Measurements from ENCODE around the gene C1QTNF7. TPM values are rescaled to one million over a fixed set of nuclear protein-coding genes. Genes with fewer than 3 reads are reported as not detected.

The C1QTNF7 gene
- total RNA-seq, 1 experiment from 2014 or later: not detected

DNA sequence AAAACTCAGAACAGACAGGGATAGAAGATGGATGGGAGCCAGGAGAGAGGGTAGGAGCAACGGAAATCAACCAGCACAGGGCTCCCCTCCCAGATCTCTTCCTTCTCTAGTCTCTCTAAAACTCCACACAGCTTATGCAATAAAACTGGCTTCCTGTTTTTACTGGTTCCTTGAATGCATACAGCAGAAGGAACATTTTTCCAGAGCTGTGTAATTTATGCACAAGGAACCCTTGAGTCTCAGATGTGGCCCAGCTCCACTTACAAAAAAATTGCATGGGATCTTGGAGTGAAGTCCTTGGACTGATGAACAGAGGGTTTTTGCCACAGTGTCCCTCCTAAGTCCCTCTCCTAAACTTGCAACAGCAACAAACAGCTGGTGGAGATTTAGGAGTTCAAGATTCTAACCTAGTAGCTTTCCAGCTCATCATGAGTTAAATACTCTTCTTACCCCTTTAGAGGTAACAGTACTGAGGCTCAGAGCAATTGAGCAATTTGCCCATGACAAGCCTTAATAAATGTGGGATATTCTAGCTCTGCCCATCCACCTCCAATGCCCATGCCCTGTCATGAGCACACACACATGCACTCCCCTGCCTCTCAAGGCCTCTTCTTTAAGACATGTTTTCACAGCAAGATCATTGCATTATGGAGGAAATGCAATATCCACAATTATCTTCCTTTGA, 23.5 kb downstream of the C1QTNF7 start:
- CTCF ChIA-PET: no interaction called here
- Histone ChIP-seq H4K20me1 (ENCODE audit: insufficient read depth) (no peaks in the 10 kb centered on the region), H2AFZ (ENCODE audit: low read depth, low read length, poor library complexity, severe bottlenecking) (no peak overlapping the region), H3K27ac (ENCODE audit: low read depth, low read length) (no peak overlapping the region), H3K9me2 (ENCODE audit: insufficient read depth) (no peaks in the 10 kb centered on the region), H3K9ac (ENCODE audit: low read length) (no peak overlapping the region), H3K36me3 (ENCODE audit: control insufficient read depth in 1 of 2, insufficient read depth in 2 of 2, low read length in 2 of 2) (no peaks in the 10 kb centered on the region), H3K4me3 (replicated peaks in 1 of 2; ENCODE audit: low read depth in 1 of 2, low read length in 2 of 2) (no peak overlapping the region), H3K4me1 (ENCODE audit: control insufficient read depth in 1 of 2, insufficient read depth in 2 of 2, low read length in 2 of 2) (peaks cover 10 to 16% of the 10 kb centered on the region in 2 experiments), H3K9me3 (ENCODE audit: control insufficient read depth in 1 of 2, insufficient read depth in 1 of 2, low read depth in 1 of 2, low read length in 2 of 2) (no peaks in the 10 kb centered on the region), H3K27me3 (ENCODE audit: insufficient read depth, low read length) (no peaks in the 10 kb centered on the region), H3K4me2 (ENCODE audit: low read length) (peak overlapping the region; percentile 25; the same call in 1 of the 2 replicates), H3K79me2 (ENCODE audit: insufficient read depth, low read length) (no peaks in the 10 kb centered on the region)
- intact Hi-C loops (cut with micrococcal nuclease): no loop called here
- TF ChIP-seq JUND (IDR thresholded peaks at IDR 0.05) (no peak), RAD21 (IDR thresholded peaks at IDR 0.05; ENCODE audit: low read depth) (no peak), EGR1 (IDR thresholded peaks at IDR 0.05; ENCODE audit: low read depth) (no peak), POLR2AphosphoS5 (IDR thresholded peaks at IDR 0.05; ENCODE audit: low read depth, low read length) (no peak), TCF7L2 (IDR thresholded peaks at IDR 0.05; ENCODE audit: borderline replicate concordance, extremely low read depth, insufficient read depth, insufficient read length) (no peak), EZH2 (IDR thresholded peaks at IDR 0.05) (no peak), ELF1 (IDR thresholded peaks at IDR 0.05; ENCODE audit: borderline replicate concordance, low read depth) (no peak), ZFX (IDR thresholded peaks at IDR 0.05) (no peak), SP1 (IDR thresholded peaks at IDR 0.05; ENCODE audit: low read depth) (no peak), FOSL1 (IDR thresholded peaks at IDR 0.05; ENCODE audit: low read depth) (no peak), YY1 (IDR thresholded peaks at IDR 0.05; ENCODE audit: extremely low read depth, insufficient replicate concordance, low read depth, low read length) (no peak)
- TF ChIP-seq, protein P1, sequence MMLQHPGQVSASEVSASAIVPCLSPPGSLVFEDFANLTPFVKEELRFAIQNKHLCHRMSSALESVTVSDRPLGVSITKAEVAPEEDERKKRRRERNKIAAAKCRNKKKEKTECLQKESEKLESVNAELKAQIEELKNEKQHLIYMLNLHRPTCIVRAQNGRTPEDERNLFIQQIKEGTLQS (IDR thresholded peaks at IDR 0.05): no peak
- TF ChIP-seq, protein P2, sequence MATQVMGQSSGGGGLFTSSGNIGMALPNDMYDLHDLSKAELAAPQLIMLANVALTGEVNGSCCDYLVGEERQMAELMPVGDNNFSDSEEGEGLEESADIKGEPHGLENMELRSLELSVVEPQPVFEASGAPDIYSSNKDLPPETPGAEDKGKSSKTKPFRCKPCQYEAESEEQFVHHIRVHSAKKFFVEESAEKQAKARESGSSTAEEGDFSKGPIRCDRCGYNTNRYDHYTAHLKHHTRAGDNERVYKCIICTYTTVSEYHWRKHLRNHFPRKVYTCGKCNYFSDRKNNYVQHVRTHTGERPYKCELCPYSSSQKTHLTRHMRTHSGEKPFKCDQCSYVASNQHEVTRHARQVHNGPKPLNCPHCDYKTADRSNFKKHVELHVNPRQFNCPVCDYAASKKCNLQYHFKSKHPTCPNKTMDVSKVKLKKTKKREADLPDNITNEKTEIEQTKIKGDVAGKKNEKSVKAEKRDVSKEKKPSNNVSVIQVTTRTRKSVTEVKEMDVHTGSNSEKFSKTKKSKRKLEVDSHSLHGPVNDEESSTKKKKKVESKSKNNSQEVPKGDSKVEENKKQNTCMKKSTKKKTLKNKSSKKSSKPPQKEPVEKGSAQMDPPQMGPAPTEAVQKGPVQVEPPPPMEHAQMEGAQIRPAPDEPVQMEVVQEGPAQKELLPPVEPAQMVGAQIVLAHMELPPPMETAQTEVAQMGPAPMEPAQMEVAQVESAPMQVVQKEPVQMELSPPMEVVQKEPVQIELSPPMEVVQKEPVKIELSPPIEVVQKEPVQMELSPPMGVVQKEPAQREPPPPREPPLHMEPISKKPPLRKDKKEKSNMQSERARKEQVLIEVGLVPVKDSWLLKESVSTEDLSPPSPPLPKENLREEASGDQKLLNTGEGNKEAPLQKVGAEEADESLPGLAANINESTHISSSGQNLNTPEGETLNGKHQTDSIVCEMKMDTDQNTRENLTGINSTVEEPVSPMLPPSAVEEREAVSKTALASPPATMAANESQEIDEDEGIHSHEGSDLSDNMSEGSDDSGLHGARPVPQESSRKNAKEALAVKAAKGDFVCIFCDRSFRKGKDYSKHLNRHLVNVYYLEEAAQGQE (IDR thresholded peaks at IDR 0.05; ENCODE audit: low read depth): no peak
- TF ChIP-seq, protein P3, sequence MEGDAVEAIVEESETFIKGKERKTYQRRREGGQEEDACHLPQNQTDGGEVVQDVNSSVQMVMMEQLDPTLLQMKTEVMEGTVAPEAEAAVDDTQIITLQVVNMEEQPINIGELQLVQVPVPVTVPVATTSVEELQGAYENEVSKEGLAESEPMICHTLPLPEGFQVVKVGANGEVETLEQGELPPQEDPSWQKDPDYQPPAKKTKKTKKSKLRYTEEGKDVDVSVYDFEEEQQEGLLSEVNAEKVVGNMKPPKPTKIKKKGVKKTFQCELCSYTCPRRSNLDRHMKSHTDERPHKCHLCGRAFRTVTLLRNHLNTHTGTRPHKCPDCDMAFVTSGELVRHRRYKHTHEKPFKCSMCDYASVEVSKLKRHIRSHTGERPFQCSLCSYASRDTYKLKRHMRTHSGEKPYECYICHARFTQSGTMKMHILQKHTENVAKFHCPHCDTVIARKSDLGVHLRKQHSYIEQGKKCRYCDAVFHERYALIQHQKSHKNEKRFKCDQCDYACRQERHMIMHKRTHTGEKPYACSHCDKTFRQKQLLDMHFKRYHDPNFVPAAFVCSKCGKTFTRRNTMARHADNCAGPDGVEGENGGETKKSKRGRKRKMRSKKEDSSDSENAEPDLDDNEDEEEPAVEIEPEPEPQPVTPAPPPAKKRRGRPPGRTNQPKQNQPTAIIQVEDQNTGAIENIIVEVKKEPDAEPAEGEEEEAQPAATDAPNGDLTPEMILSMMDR (IDR thresholded peaks at IDR 0.05 in 2 of 3, conservative IDR thresholded peaks at IDR 0.05 in 1 of 3; ENCODE audit: borderline replicate concordance in 1 of 3, insufficient read depth in 1 of 3, low read depth in 2 of 3, low read length in 2 of 3): no peak
- DNase-seq (ENCODE audit: low read depth, low spot score) (no peak), ATAC-seq (peak; percentile 51)
- RAD21 ChIA-PET (ENCODE audit: low non-redundant PET in 1 of 2, low total read pairs in 2 of 2, uncharacterized antibody in 2 of 2, unreplicated experiment in 2 of 2): no interaction called here
- POLR2A ChIA-PET: no interaction called here
- no TSS peak for BruUV-seq (replicated peaks)
